Ovary (tissue), 3 donors: ENCODE results near the gene PTPRH.

Source experiments
- EP300 ChIP-seq: sonication (generic); formaldehyde crosslinking; IDR thresholded peaks from one replicate; pipeline ENCODE4 v1.6.1; 2017; ENCODE audit warnings: antibody characterized with exemption
- POLR2A ChIP-seq: fragments of 450-650 bp; IDR thresholded peaks from one replicate; pipeline ENCODE4 v1.6.1; 2017; ENCODE audit warnings: antibody characterized with exemption, mild to moderate bottlenecking, moderate library complexity
- TF ChIP-seq, protein P1 (sequence below), 3 donors: fragments of 450-650 bp in 2 of 3; fragments of 200-600 bp in 1 of 3; IDR thresholded peaks; one replicate each; pipeline versions ENCODE4 v1.5.1 to v1.8.0; 2016 to 2022; ENCODE audit warnings: antibody characterized with exemption in 3 of 3, mild to moderate bottlenecking in 1 of 3
- donor health status: DM: no; HTN: no; CAD: no.

DNA sequence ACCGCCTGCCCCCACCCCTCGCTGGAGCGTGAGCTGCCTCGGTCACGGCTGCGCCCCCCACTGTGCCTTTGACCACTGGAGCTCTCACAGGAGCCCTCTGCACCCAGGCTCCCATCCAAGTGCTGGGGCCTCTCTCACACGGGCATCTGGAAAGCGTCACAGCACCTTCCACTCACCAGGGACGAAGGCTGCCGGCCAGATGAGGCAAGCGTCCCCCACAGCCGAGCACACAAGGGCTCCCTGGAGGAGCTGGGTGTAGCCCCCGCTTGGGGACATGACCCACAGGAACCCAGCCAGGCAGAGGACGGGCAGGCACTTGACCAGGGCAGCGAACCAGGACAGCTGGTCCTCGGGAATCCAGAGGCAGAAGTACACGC is 18.7 kb upstream of the PTPRH start:
- TF ChIP-seq, protein P1, sequence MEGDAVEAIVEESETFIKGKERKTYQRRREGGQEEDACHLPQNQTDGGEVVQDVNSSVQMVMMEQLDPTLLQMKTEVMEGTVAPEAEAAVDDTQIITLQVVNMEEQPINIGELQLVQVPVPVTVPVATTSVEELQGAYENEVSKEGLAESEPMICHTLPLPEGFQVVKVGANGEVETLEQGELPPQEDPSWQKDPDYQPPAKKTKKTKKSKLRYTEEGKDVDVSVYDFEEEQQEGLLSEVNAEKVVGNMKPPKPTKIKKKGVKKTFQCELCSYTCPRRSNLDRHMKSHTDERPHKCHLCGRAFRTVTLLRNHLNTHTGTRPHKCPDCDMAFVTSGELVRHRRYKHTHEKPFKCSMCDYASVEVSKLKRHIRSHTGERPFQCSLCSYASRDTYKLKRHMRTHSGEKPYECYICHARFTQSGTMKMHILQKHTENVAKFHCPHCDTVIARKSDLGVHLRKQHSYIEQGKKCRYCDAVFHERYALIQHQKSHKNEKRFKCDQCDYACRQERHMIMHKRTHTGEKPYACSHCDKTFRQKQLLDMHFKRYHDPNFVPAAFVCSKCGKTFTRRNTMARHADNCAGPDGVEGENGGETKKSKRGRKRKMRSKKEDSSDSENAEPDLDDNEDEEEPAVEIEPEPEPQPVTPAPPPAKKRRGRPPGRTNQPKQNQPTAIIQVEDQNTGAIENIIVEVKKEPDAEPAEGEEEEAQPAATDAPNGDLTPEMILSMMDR (IDR thresholded peaks at IDR 0.05), result no peak
- TF ChIP-seq POLR2A (no peak), EP300 (no peak)
